MCF 10A (cell line): Measurements from ENCODE around the gene MT1M. TPM values are rescaled to one million over a fixed set of nuclear protein-coding genes. Genes with fewer than 3 reads are reported as not detected.

ENCODE experiments used
- BruUV-seq: library from RNA; stranded (reverse); fragments of 400-500 nt; replicated peaks from 2 replicates; lab custom pipeline; 2021; lab: Mats Ljungman, UMichigan
- CTCF ChIA-PET: fragments of 300-600 bp; sonication (Branson Sonifier 250); formaldehyde crosslinking; extraction: SDS; loops from one replicate; lab custom pipeline; 2021; ENCODE audit warnings: antibody characterized with exemption, inconsistent platforms; lab: Yijun Ruan, JAX
- POLR2A ChIA-PET: fragments of 300-600, 350-650 bp; sonication (Branson Sonifier 250); formaldehyde crosslinking; extraction: SDS; loops from one replicate; lab custom pipeline; 2020; ENCODE audit warnings: antibody characterized with exemption, inconsistent platforms; lab: Yijun Ruan, JAX
- DNase-seq: peaks from one replicate; pipeline ENCODE4 v3.0.0-alpha.2; 2018; ENCODE audit not compliant: unreplicated experiment
- H3K27ac Mint-ChIP-seq: one replicate; pipeline ENCODE4 v1.8.0; 2022; ENCODE audit warnings: mild to moderate bottlenecking, low read depth, mixed read lengths; ENCODE audit not compliant: unreplicated experiment
- H3K27me3 Mint-ChIP-seq: one replicate; pipeline ENCODE4 v1.8.0; 2022; ENCODE audit warnings: mixed read lengths; ENCODE audit not compliant: insufficient read depth, unreplicated experiment
- H3K36me3 Mint-ChIP-seq: one replicate; pipeline ENCODE4 v1.8.0; 2022; ENCODE audit warnings: mild to moderate bottlenecking, moderate library complexity, mixed read lengths; ENCODE audit not compliant: insufficient read depth, unreplicated experiment
- H3K4me1 Mint-ChIP-seq: one replicate; pipeline ENCODE4 v1.8.0; 2022; ENCODE audit warnings: mixed read lengths; ENCODE audit not compliant: insufficient read depth, unreplicated experiment
- H3K4me3 Mint-ChIP-seq: one replicate; pipeline ENCODE4 v1.8.0; 2022; ENCODE audit warnings: mild to moderate bottlenecking, moderate library complexity, mixed read lengths; ENCODE audit not compliant: unreplicated experiment
- H3K9me3 Mint-ChIP-seq: one replicate; pipeline ENCODE4 v1.8.0; 2022; ENCODE audit warnings: mixed read lengths; ENCODE audit not compliant: unreplicated experiment
- CTCF ChIP-seq: fragments of 200-600 bp; IDR thresholded peaks from one replicate; pipeline ENCODE4 v1.8.0; 2022; ENCODE audit warnings: antibody characterized with exemption, mild to moderate bottlenecking; ENCODE audit not compliant: unreplicated experiment
- intact Hi-C: fragments of 100-400 bp; cut with micrococcal nuclease; formaldehyde crosslinking; loops from 2 replicates; pipeline ENCODE4 v1.14.1; 2022
- total RNA-seq: library from RNA; stranded (reverse); gene quantifications from 2 replicates; pipeline ENCODE4 v1.2.3, GENCODE V29; 2022

The MT1M gene
- total RNA-seq, 1 experiment from 2014 or later, result not detected

GRCh38 chr16:56675685-56676210 lies 43.3 kb downstream of the MT1M start:
- H3K36me3 Mint-ChIP-seq, result no peaks in the 10 kb centered on the region
- no peak for TF ChIP-seq CTCF
- H3K27ac Mint-ChIP-seq, result no peak overlapping the region
- intact Hi-C loops, result no loop called here
- no peaks in the 10 kb centered on the region for H3K27me3 Mint-ChIP-seq
- BruUV-seq, result no TSS peak
- no peak for DNase-seq
- H3K4me1 Mint-ChIP-seq, result peaks cover 5% of the 10 kb centered on the region
- no peaks in the 10 kb centered on the region for H3K9me3 Mint-ChIP-seq
- ChIA-PET POLR2A (interaction anchor here (1.1 to 14.3 kb wide), 3 partner anchors 18 to 65 kb away, joined by 5 to 793 read pairs (median 444); partner anchors contain the start of genes MT1E, MT1F and MT2A), CTCF (interaction anchor here (0.6 to 1.9 kb wide), 2 partner anchors 20 to 850 kb away, joined by 3 to 6 read pairs; no protein-coding TSS in a partner anchor)
- H3K4me3 Mint-ChIP-seq, result no peak overlapping the region

GRCh38 chr16:56677474-56677873 lies 45.0 kb downstream of the MT1M start:
- DNase-seq, result no peak
- Mint-ChIP-seq H3K36me3 (no peaks in the 10 kb centered on the region), H3K4me3 (no peak overlapping the region), H3K27me3 (no peaks in the 10 kb centered on the region), H3K9me3 (no peaks in the 10 kb centered on the region), H3K4me1 (peaks cover 14% of the 10 kb centered on the region), H3K27ac (no peak overlapping the region)
- no peak for TF ChIP-seq CTCF
- ChIA-PET CTCF (interaction anchor here (0.6 to 1.9 kb wide), 6 partner anchors 13 to 113 kb away, joined by 3 to 6 read pairs (median 3); no protein-coding TSS in a partner anchor), POLR2A (interaction anchor here (1.7 to 14.3 kb wide), 3 partner anchors 46 to 67 kb away, joined by 8 to 793 read pairs (median 444); partner anchors contain the start of genes MT1E and MT2A)
- BruUV-seq, result no TSS peak
- intact Hi-C loops, result no loop called here

- H3K36me3 Mint-ChIP-seq, result peaks cover 14% of the 10 kb centered on the region
- ChIA-PET CTCF (interaction anchor here (0.7 to 1.4 kb wide), 4 partner anchors 14 to 153 kb away, joined by 3 to 4 read pairs (median 3); no protein-coding TSS in a partner anchor), POLR2A (interaction anchor here (0.6 to 14.3 kb wide), 8 partner anchors 21 to 161 kb away, joined by 3 to 793 read pairs (median 6); partner anchors contain the start of genes BBS2, MT1E and MT2A)
- no peak for TF ChIP-seq CTCF
- H3K4me1 Mint-ChIP-seq, result peaks cover 21% of the 10 kb centered on the region
- no peak overlapping the region for H3K27ac Mint-ChIP-seq
- DNase-seq, result no peak
- BruUV-seq, result no TSS peak
- no peak overlapping the region for H3K4me3 Mint-ChIP-seq
- H3K27me3 Mint-ChIP-seq, result no peaks in the 10 kb centered on the region
- intact Hi-C loops, result no loop called here
- no peaks in the 10 kb centered on the region for H3K9me3 Mint-ChIP-seq
Observed at GRCh38 chr16:56679078-56679730, 46.7 kb downstream of the MT1M start.

GRCh38 chr16:56679818-56680217 lies 47.4 kb downstream of the MT1M start:
- peaks cover 15% of the 10 kb centered on the region for H3K36me3 Mint-ChIP-seq
- H3K27me3 Mint-ChIP-seq, result no peaks in the 10 kb centered on the region
- H3K27ac Mint-ChIP-seq, result no peak overlapping the region
- no peak overlapping the region for H3K4me3 Mint-ChIP-seq
- H3K9me3 Mint-ChIP-seq, result no peaks in the 10 kb centered on the region
- no TSS peak for BruUV-seq
- intact Hi-C loops, result no loop called here
- TF ChIP-seq CTCF, result no peak
- ChIA-PET CTCF (interaction anchor here (0.6 to 1.4 kb wide), 5 partner anchors 15 to 74 kb away, joined by 3 to 4 read pairs (median 3); no protein-coding TSS in a partner anchor), POLR2A (interaction anchor here (0.5 to 14.3 kb wide), 8 partner anchors 10 to 161 kb away, joined by 3 to 793 read pairs (median 4); partner anchors contain the start of genes BBS2, MT1E and MT2A)
- no peak for DNase-seq
- H3K4me1 Mint-ChIP-seq, result peaks cover 26% of the 10 kb centered on the region
